AG04450 (cell line): ENCODE measurements around the gene OPCML. TPM values are rescaled to one million over a fixed set of nuclear protein-coding genes. Genes with fewer than 3 reads are reported as not detected.

Source experiments
- CTCF ChIA-PET: fragments of 300-600, 350-600 bp; formaldehyde crosslinking; extraction: SDS; loops from one replicate; lab custom pipeline; 2022; ENCODE audit warnings: antibody characterized with exemption, inconsistent platforms; lab: Charles Lee
- POLR2A ChIA-PET: fragments of 350-600 bp; formaldehyde crosslinking; extraction: SDS; loops from one replicate; lab custom pipeline; 2021; ENCODE audit warnings: antibody characterized with exemption, inconsistent platforms; lab: Yijun Ruan, JAX
- DNase-seq: peaks from one replicate; pipeline ENCODE4 v3.0.0-alpha.2; 2011; ENCODE audit warnings: low read depth, low spot score
- H3K27ac ChIP-seq: one replicate; pipeline ENCODE4 v1.5.1; 2012; ENCODE audit warnings: low read depth, low read length, control low read depth
- H3K27me3 ChIP-seq: one replicate; pipeline ENCODE4 v1.6.0; 2012; ENCODE audit warnings: low read length; ENCODE audit not compliant: control insufficient read depth, insufficient read depth
- H3K4me3 ChIP-seq: 2 replicates; pipeline ENCODE4 v1.5.1; 2011; ENCODE audit warnings: mild to moderate bottlenecking, low read depth, low read length, control low read depth
- H3K9me3 ChIP-seq: 2 replicates; pipeline ENCODE4 v1.5.1; 2012; ENCODE audit warnings: low read length; ENCODE audit not compliant: control insufficient read depth, insufficient read depth
- polyA plus RNA-seq: library from polyadenylated mRNA; depleted of rRNA; stranded (reverse); fragments of >200 nt; gene quantifications from 2 replicates; pipeline ENCODE4 v1.2.3, GENCODE V29; 2011
- TF ChIP-seq, protein P1 (sequence below): IDR thresholded peaks from 2 replicates; pipeline ENCODE4 v1.5.1; 2011; ENCODE audit warnings: low read depth, low read length, control low read depth, inconsistent platforms

Gene OPCML
- polyA plus RNA-seq, 1 experiment = 1.1 TPM

DNA sequence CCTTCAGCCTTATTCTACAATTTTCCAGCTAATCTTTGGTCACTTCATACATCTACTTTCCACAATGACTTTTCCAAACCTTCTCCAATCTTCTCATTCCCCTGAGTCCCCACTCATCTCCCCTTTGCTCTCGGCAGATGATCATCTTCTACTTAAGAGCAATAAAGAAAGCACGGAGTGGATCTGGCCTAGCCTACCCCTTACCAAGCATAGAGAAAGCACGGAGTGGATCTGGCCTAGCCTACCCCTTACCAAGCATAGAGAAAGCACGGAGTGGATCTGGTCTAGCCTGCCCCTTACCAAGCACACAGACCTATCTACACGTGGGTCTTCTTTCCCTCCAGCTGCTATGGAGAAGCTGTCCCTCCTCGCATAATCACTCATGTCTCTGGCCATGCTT is 558.6 kb downstream of the OPCML start:
- Histone ChIP-seq H3K27ac (no peak overlapping the region), H3K9me3 (no peaks in the 10 kb centered on the region), H3K4me3 (no peak overlapping the region), H3K27me3 (no peaks in the 10 kb centered on the region)
- POLR2A ChIA-PET = no interaction called here
- DNase-seq = no peak
- TF ChIP-seq, protein P1, sequence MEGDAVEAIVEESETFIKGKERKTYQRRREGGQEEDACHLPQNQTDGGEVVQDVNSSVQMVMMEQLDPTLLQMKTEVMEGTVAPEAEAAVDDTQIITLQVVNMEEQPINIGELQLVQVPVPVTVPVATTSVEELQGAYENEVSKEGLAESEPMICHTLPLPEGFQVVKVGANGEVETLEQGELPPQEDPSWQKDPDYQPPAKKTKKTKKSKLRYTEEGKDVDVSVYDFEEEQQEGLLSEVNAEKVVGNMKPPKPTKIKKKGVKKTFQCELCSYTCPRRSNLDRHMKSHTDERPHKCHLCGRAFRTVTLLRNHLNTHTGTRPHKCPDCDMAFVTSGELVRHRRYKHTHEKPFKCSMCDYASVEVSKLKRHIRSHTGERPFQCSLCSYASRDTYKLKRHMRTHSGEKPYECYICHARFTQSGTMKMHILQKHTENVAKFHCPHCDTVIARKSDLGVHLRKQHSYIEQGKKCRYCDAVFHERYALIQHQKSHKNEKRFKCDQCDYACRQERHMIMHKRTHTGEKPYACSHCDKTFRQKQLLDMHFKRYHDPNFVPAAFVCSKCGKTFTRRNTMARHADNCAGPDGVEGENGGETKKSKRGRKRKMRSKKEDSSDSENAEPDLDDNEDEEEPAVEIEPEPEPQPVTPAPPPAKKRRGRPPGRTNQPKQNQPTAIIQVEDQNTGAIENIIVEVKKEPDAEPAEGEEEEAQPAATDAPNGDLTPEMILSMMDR = no peak
- CTCF ChIA-PET = no interaction called here

DNA sequence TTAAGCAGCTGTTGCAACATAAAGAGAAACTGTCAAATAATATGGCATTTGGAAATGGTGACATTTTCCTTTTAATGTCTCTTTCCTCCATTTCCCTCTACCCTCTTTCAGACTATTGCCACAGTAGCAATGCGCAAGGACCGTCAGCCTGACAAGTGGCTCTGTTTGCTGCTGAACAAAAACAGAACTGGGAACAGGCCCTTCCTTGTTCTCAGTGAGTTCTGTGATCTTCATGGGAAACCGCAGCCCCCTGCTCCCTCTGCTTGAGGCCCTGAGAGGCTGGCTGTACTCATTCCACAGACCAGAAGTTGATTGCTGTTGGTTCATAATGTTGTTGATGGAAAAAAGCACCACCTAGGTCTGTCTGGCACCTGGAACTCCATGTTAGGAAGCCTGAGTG is 559.7 kb downstream of the OPCML start:
- H3K27ac ChIP-seq = no peak overlapping the region
- ChIA-PET POLR2A (no interaction called here), CTCF (no interaction called here)
- H3K9me3 ChIP-seq = no peaks in the 10 kb centered on the region
- TF ChIP-seq, protein P1 = no peak
- no peak for DNase-seq
- no peaks in the 10 kb centered on the region for H3K27me3 ChIP-seq
- no peak overlapping the region for H3K4me3 ChIP-seq

DNA sequence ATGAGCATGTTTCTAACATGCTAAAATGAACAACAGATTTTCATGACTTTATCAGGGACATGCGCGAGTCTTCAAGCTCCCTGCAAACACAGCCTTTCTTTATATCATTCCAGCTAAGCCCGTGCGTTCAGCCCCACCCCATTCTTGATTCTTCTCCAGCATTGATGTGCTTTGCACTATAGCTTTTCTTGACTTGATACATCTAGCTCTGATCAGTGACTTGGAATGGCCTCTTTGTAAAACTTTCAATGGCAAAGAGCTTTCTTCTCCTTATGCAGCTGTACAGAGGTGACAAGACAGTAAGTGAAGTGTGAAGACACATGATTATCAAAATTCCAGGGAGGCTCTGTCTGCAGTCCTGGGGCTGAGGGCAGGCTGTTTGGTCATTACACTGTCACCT is 561.0 kb downstream of the OPCML start:
- DNase-seq = no peak
- TF ChIP-seq, protein P1 = no peak
- Histone ChIP-seq H3K27ac (no peak overlapping the region), H3K9me3 (no peaks in the 10 kb centered on the region), H3K27me3 (no peaks in the 10 kb centered on the region), H3K4me3 (no peak overlapping the region)
- ChIA-PET POLR2A (no interaction called here), CTCF (interaction anchor here (1.1 kb wide), 1 partner anchor 30 kb away, joined by 5 read pairs; no protein-coding TSS in a partner anchor)

DNA sequence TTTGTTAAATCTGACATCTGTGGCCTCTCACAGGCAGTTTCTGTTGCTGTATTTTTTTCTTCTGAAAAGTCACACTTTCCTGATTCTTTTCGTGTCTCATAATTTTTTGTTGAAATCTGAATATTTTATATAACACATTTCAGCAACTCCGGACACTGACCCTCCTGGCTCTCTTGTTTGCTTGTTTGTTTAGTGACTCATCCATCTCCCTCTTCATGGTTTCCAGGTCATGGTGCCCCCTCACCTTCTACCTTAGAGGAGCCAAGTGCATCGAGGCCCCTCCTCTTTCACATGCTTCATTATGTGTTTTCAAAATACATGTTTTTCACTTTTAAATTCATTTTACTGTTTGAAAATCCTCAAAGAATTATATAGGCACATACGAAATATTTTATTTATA is 562.4 kb downstream of the OPCML start:
- no peak overlapping the region for H3K4me3 ChIP-seq
- DNase-seq = no peak
- ChIA-PET POLR2A (no interaction called here), CTCF (no interaction called here)
- H3K9me3 ChIP-seq = no peaks in the 10 kb centered on the region
- no peaks in the 10 kb centered on the region for H3K27me3 ChIP-seq
- H3K27ac ChIP-seq = no peak overlapping the region
- TF ChIP-seq, protein P1 = no peak

DNA sequence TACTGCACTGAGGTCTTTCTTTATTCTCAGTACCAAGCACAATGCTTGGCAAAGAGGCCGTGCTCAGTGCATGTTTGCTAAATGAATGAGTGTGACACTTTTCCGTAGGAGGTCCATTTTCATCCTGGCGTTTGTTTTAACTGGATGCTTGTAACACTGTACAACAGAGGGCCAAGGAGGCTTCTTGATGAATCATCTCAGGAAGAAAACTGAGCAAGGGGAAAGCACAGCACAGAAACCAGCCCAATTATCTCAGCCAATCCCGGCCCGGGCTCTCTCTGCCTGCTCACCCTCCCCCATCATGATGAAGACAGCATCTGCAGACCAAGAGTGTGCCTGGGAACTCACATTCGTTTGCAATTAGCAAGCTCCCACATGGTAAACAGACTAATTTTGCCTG is 570.3 kb downstream of the OPCML start:
- H3K27ac ChIP-seq = no peak overlapping the region
- peak; percentile 48 for DNase-seq
- ChIA-PET POLR2A (no interaction called here), CTCF (no interaction called here)
- H3K27me3 ChIP-seq = no peaks in the 10 kb centered on the region
- no peaks in the 10 kb centered on the region for H3K9me3 ChIP-seq
- no peak overlapping the region for H3K4me3 ChIP-seq
- TF ChIP-seq, protein P1 = no peak
